NB4 (cell line): ENCODE data around the gene AK2.

Experiments used
- DNase-seq: peaks from one replicate; pipeline ENCODE4 v3.0.0; 2010; ENCODE audit warnings: low read depth
- H3K4me3 ChIP-seq: one replicate; pipeline ENCODE4 v1.5.1; 2011; ENCODE audit warnings: mild to moderate bottlenecking, low read depth, low read length, moderate library complexity
- MYC ChIP-seq: IDR thresholded peaks from 2 replicates; pipeline ENCODE4 v1.6.1; 2011; ENCODE audit warnings: low read depth, low read length
- POLR2A ChIP-seq: IDR thresholded peaks from 2 replicates; pipeline ENCODE4 v1.6.1; 2011; ENCODE audit warnings: mild to moderate bottlenecking; ENCODE audit not compliant: insufficient read length; ENCODE audit errors: extremely low read depth
- TF ChIP-seq, protein P1 (sequence below): IDR thresholded peaks from 2 replicates; pipeline ENCODE4 v1.6.1; 2011; ENCODE audit warnings: low read depth, low read length
- TF ChIP-seq, protein P2 (sequence below): IDR thresholded peaks from one replicate; pipeline ENCODE4 v1.5.1; 2012; ENCODE audit warnings: low read depth, low read length

AK2 gene

GRCh38 chr1:33041026-33041425, 4.3 kb upstream of the AK2 start:
- no peak for TF ChIP-seq MYC
- TF ChIP-seq POLR2A = no peak
- H3K4me3 ChIP-seq = no peak overlapping the region
- DNase-seq = no peak

GRCh38 chr1:33039840-33040239, 3.2 kb upstream of the AK2 start:
- peak; percentile 90 for DNase-seq
- no peak overlapping the region for H3K4me3 ChIP-seq
- TF ChIP-seq, protein P1, sequence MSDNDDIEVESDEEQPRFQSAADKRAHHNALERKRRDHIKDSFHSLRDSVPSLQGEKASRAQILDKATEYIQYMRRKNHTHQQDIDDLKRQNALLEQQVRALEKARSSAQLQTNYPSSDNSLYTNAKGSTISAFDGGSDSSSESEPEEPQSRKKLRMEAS = peak; percentile 70
- peak; percentile 15 for TF ChIP-seq POLR2A
- TF ChIP-seq, protein P2, sequence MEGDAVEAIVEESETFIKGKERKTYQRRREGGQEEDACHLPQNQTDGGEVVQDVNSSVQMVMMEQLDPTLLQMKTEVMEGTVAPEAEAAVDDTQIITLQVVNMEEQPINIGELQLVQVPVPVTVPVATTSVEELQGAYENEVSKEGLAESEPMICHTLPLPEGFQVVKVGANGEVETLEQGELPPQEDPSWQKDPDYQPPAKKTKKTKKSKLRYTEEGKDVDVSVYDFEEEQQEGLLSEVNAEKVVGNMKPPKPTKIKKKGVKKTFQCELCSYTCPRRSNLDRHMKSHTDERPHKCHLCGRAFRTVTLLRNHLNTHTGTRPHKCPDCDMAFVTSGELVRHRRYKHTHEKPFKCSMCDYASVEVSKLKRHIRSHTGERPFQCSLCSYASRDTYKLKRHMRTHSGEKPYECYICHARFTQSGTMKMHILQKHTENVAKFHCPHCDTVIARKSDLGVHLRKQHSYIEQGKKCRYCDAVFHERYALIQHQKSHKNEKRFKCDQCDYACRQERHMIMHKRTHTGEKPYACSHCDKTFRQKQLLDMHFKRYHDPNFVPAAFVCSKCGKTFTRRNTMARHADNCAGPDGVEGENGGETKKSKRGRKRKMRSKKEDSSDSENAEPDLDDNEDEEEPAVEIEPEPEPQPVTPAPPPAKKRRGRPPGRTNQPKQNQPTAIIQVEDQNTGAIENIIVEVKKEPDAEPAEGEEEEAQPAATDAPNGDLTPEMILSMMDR = no peak
- TF ChIP-seq MYC = peak; percentile 58; the same call in 1 of the 2 replicates

GRCh38 chr1:33036051-33036525, 595 bp downstream of the AK2 start:
- TF ChIP-seq, protein P1 = peak; percentile 97
- TF ChIP-seq, protein P2 = no peak
- TF ChIP-seq POLR2A = no peak
- TF ChIP-seq MYC = peak; percentile 96
- DNase-seq = peak; percentile 59
- H3K4me3 ChIP-seq = peak overlapping the region; percentile 76

GRCh38 chr1:33032126-33032869, 4.4 kb downstream of the AK2 start:
- H3K4me3 ChIP-seq = peak overlapping the region; percentile 59
- DNase-seq = peak; percentile 87
- TF ChIP-seq MYC = no peak
- TF ChIP-seq, protein P1 = peak; percentile 68; the same call in 1 of the 2 replicates

- TF ChIP-seq, protein P2 = no peak
- no peak for TF ChIP-seq POLR2A
- TF ChIP-seq, protein P1 = no peak
- TF ChIP-seq MYC = no peak
- peak; percentile 82 for DNase-seq
- H3K4me3 ChIP-seq = peak overlapping the region; percentile 59
These were observed 5.2 kb downstream of the AK2 start for GRCh38 chr1:33031506-33031905.

DNA sequence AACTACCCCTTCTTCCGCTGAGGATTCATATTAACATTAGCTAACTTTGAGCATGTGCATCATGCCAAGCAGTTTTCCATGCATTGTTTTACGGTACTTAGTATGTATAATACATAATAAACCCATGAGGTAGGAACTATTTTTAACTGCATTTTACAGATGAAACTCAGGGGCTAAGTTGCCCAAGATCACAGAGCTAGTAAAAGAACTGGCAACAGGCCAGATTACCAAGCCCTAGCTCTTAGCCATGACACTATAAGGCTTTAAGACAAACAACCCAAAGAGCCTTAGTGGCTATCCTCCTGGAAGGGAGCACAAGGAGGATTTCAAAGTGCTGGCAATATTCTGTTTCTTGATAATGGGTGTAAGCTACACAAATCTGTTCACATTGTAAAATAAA, 6.1 kb downstream of the AK2 start:
- peak; percentile 43 for DNase-seq
- TF ChIP-seq MYC = no peak
- TF ChIP-seq, protein P1 = no peak
- TF ChIP-seq POLR2A = no peak
- TF ChIP-seq, protein P2 = no peak

More for the DNA sequence above, 6.1 kb downstream of the AK2 start:
- H3K4me3 ChIP-seq = no peak overlapping the region
